ENCODE measurements around the gene GPAT2.
"Not testable (repeated sequence)": the region's sequence is repeated elsewhere in the genome, so short reads cannot be mapped to it uniquely, and the experiment has no call there.

GPAT2 gene

GRCh38 chr2:96012086-96012791 is 22.5 kb downstream of the GPAT2 start:
- not testable (repeated sequence) for DNase-seq (ENCODE audit: low read depth)

GRCh38 chr2:96011129-96011455 is 23.6 kb downstream of the GPAT2 start:
- H3K4me3 ChIP-seq (ENCODE audit: control insufficient read depth, low read depth, low read length); DNase-seq (ENCODE audit: low read depth): not testable (repeated sequence)
- TF ChIP-seq CTCF (IDR thresholded peaks at IDR 0.05; ENCODE audit: control insufficient read depth, insufficient read depth, low read depth, low read length, missing control alignments): peak; percentile 22

More at GRCh38 chr2:96012086-96012791, 22.5 kb downstream of the GPAT2 start:
- not testable (repeated sequence) for H3K4me3 ChIP-seq (ENCODE audit: control insufficient read depth, low read depth, low read length)

GRCh38 chr2:96010320-96011128 is 24.2 kb downstream of the GPAT2 start:
- H3K4me3 ChIP-seq (ENCODE audit: control insufficient read depth, low read depth, low read length): peak overlapping the region; percentile 43
- DNase-seq (ENCODE audit: low read depth): not testable (repeated sequence)

- H3K4me3 ChIP-seq (ENCODE audit: control insufficient read depth, low read depth, low read length): peak overlapping the region; percentile 43
- DNase-seq (ENCODE audit: low read depth): not testable (repeated sequence)
Observed at GRCh38 chr2:96009833-96010232, 24.9 kb downstream of the GPAT2 start.

GRCh38 chr2:96008051-96008450 is 26.7 kb downstream of the GPAT2 start:
- H3K4me3 ChIP-seq (ENCODE audit: control insufficient read depth, low read depth, low read length); DNase-seq (ENCODE audit: low read depth): not testable (repeated sequence)

GRCh38 chr2:96006248-96006647 is 28.5 kb downstream of the GPAT2 start:
- DNase-seq (ENCODE audit: low read depth); H3K4me3 ChIP-seq (ENCODE audit: control insufficient read depth, low read depth, low read length): not testable (repeated sequence)

GRCh38 chr2:95992520-95993272 is 42.0 kb downstream of the GPAT2 start:
- peak; percentile 5 for DNase-seq (ENCODE audit: low read depth)
- H3K4me3 ChIP-seq (ENCODE audit: control insufficient read depth, low read depth, low read length): peak overlapping the region; percentile 51

GRCh38 chr2:95992102-95992501 is 42.6 kb downstream of the GPAT2 start:
- peak overlapping the region; percentile 51 for H3K4me3 ChIP-seq (ENCODE audit: control insufficient read depth, low read depth, low read length)
- not testable (repeated sequence) for DNase-seq (ENCODE audit: low read depth)

- peak within 1 kb of the TSS; percentile 72 for H3K4me3 ChIP-seq (ENCODE audit: control insufficient read depth, low read depth, low read length)
- not testable (repeated sequence) for DNase-seq (ENCODE audit: low read depth)
Observed at GRCh38 chr2:95991351-95992094, 43.2 kb downstream of the GPAT2 start, which contains the start of gene ANKRD36C. Gene ANKRD36C (minus strand): TSS chr2:95991824. CDS start chr2:95991708, 116 bp downstream.

- H3K4me3 ChIP-seq (ENCODE audit: control insufficient read depth, low read depth, low read length): peak overlapping the region; percentile 39
- DNase-seq (ENCODE audit: low read depth): not testable (repeated sequence)
Observed at GRCh38 chr2:95990884-95991283, 43.8 kb downstream of the GPAT2 start.

Data from AG09309 (cell line).